ENCODE results near the gene CCDC136.
A peak's percentile ranks its signal among the peaks of the same experiment; 100 is the strongest.

Gene CCDC136

GRCh38 chr7:128805225-128805624, 13.5 kb downstream of the CCDC136 start:
- no peak for DNase-seq (ENCODE audit: low spot score)

DNA sequence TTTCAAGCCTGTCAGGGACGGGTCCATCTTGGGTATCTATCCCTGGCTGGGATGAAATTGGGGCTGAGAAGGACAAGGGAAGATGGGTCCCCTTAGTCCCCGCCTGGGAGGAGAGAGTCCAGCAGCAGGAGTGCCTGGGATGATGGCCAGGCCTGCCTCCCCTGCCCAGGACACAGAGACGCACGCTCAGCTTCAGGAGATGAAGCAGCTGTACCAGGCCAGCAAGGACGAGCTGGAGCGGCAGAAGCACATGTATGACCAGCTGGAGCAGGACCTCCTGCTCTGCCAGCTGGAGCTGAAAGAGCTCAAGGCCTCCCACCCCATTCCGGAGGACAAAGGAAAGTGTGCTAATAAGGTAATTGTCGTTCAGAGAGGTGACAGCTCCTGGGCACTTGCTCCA, 15.4 kb downstream of the CCDC136 start:
- DNase-seq (ENCODE audit: low spot score), result no peak

DNA sequence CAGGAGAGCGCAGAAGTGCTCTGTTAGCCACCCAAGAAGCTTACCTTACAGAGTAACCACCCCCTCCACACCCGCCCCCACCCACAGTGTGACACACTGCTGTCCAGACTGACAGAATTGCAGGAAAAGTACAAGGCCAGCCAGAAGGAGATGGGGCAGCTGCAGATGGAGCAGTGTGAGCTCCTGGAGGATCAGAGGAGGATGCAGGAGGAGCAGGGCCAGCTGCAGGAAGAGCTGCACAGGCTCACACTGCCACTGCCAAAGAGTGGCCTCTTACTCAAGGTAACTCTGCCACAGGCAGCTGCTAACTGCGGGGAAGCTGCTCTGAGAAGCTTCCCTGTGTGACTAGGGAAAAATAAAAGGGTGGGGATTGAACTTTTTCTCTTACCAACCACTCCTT, 17.6 kb downstream of the CCDC136 start:
- DNase-seq (ENCODE audit: low spot score), result no peak

- DNase-seq (ENCODE audit: low spot score), result no peak
Measured at GRCh38 chr7:128810473-128810872, 18.7 kb downstream of the CCDC136 start.

- DNase-seq (ENCODE audit: low spot score), result no peak
Measured at GRCh38 chr7:128810997-128811396, 19.2 kb downstream of the CCDC136 start.

DNA sequence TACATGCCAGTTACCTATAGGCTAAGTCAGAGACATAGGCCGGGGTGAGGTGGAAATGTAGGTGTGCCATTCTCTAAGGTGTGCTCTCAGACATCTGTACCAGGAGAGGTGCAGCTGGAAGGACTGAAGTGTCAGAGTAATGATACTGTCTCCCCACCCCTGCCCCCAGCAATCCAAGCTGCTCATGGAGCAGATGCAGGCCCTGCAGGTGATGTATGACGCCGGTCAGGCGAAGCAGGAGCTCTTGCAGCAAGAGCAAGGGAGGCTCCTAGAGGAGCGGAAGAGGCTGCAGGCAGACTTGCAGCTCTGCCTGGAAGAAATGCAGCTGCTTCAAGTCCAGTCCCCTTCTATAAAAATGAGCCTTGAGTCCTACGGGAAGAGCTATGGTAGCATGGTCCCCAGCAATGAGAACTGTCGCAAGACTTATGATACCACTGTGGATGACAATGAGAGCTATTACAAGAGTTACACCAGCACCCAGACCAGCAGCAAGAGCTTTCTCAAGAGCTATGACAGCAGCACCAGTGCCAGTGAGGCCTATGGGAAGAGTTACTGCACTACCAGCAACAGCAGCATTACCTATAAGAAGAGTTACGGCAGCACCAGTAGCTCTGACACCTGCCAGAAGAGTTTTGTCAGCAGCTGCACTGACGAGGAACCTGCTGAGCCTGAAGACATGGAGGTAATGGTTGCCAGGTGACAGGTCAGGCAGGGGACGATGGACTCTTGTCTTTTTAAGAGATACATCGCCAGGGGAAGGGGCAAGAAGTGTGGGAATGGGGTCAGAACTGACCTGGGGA, 20.1 kb downstream of the CCDC136 start:
- DNase-seq (ENCODE audit: low spot score), result no peak

- DNase-seq (ENCODE audit: low spot score), result no peak
Measured at GRCh38 chr7:128812514-128813168, 20.9 kb downstream of the CCDC136 start.

- DNase-seq (ENCODE audit: low spot score), result no peak
Measured at GRCh38 chr7:128814499-128814898, 22.7 kb downstream of the CCDC136 start.

DNA sequence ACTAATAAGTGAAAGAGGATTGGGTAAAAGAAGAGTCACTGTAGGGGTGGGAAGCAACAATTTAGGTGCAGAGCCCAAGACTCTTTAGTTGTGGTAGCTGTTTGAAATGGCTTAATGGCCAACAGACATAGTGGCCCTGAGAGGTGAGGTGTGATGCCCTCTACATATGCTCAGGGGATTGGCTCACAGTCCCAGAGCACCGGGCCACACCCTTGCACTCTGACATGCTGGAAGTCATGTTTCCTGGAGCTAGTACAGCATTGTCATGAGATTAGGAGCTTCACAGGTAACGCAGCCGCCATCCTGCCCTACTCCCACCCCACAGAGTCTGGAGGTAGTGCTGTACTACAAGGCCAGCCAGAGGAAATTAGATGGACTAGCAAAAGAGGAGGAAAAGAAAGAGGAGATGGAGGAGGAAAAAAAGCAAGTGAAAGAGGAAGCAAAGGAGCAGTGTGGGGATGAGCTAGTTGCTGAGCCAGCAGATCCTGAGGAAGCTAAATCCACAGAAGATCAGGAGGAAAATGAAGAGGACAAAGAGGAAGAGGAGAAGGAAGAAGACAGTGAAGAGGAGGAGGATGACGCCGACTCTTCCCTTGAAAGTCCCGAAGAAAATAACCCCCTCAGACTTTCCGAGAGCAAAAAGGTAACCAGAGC, 23.6 kb downstream of the CCDC136 start:
- DNase-seq (ENCODE audit: low spot score), result no peak

GRCh38 chr7:128818694-128819093, 26.9 kb downstream of the CCDC136 start:
- DNase-seq (ENCODE audit: low spot score), result no peak

GRCh38 chr7:128821724-128822123, 30.0 kb downstream of the CCDC136 start:
- DNase-seq (ENCODE audit: low spot score), result no peak

DNA sequence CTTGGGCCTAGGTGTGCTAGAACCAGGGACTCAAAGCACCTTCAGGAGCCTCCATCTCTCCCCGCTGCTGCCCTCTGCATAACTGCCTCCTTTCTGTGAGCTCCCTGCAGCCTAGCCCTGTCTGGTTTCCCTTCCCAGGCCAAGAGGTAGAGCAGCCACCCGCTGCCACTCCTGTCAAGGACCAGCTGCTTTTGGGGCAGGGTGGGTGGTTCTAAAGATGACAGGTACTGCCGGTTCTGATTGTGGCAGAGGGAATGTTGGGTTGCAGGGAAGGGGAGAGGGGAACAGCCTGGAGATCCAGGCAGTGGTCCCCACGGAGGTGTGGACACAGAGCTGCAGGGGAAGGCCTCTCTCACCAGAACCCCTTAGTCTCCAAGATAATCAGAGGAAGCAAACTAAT, 34.7 kb downstream of the CCDC136 start:
- DNase-seq (ENCODE audit: low spot score), result no peak

DNA sequence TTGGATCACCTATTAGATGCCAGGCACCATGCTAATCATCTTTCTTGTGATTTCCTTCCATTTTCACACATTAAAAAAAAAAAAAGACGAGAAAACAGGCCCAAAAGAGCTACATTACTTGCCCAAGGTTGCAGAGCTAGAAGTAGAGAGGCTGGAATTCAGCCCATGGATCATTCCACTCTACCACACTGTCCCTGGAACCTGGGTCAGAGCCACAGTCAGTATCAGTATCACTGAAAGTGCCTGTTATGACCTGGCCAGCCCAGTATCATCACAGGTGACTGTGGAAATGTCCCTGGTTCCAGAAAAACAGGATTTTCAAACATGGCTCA, 35.1 kb downstream of the CCDC136 start:
- DNase-seq (ENCODE audit: low spot score), result no peak

DNA sequence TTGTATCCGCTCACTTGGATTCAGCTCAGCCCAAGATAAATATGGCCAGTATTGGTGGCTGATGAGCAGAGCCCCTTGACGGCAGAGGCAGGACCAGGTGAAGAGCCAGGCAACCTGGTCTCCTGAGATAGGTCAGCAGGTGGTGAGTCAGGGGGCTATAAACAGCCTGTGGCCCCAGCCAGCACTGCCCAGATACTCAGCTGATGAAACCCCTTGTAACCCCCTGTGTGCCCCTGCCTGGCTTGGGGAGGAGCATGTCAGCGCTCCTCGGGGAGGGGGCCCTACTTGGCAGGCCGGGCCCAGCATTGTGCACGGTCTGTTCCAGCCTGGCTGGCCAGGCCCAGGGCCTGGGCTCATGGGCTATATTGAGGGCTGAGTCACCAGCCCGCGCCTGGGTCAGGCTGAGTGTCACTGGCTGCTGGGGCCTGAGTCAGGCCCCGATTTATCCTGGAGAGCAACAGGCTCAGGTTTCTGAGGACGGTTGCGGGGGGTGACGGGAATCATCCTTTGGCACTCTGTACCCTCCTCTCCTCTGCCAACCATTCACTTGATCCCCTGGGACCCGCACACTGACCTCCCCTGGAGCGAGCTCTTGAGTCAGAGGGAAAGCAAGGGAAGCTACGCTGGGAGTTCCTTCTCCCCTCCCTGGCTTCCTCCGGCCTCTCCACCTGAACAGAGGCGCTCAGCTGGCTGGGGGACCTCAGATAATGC, 35.6 kb downstream of the CCDC136 start:
- no peak for DNase-seq (ENCODE audit: low spot score)

DNA sequence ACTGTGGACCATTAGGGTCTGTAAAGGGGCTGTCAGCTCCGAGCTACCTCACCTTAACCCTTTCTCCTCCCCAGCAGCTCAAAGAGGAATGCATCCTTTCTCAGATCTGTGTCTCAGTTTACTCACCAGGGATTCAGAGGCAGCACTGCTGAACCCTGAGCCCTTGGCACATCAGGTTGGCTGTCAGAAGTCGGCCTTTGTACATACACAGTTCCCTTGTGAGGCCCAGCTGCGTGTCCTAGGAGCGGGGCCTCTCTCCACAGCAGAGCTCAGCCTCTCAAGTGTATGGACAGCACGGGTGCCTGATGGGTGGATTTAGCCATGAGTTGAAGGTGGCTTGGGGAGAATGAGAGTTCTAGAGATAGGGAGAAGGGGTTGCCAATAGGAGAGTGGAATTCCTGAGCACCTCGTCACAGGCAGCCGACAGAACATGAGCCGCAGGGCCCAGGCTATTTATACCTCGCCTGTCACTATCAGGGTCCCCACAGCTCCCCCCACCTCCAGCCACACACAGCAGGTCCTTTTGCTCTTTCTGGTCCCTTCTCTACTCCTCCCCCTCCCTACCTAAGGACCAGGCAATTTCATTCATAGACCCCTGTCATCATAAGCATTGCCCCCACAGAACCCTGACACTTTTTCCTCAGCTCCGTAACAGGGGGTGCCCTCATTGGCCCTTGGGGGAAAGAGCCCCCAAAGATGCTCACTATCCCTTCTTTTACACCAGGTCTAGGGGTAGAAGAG, 36.4 kb downstream of the CCDC136 start:
- DNase-seq (ENCODE audit: low spot score), result no peak

GRCh38 chr7:128829391-128830166, 37.8 kb downstream of the CCDC136 start:
- DNase-seq (ENCODE audit: low spot score), result no peak

- peak; percentile 9 for DNase-seq (ENCODE audit: low spot score)
Measured at GRCh38 chr7:128830231-128831177, 38.7 kb downstream of the CCDC136 start, which contains the start of gene FLNC. FLNC (plus strand) TSS chr7:128830406; CDS start chr7:128830638, 232 bp downstream.

GRCh38 chr7:128831178-128831993, 39.6 kb downstream of the CCDC136 start:
- DNase-seq (ENCODE audit: low spot score), result no peak

Measured in CD4-positive, alpha-beta T cell treated with Interleukin-15 for 4 hours (primary cell).